HG03460 (cell line): ENCODE measurements around the gene SLC23A2.

Source experiments
- ATAC-seq: cut with Tn5 transposase; IDR thresholded peaks from one replicate; pipeline ENCODE4 v1.9.1; 2021; ENCODE audit not compliant: unreplicated experiment

SLC23A2 gene

DNA sequence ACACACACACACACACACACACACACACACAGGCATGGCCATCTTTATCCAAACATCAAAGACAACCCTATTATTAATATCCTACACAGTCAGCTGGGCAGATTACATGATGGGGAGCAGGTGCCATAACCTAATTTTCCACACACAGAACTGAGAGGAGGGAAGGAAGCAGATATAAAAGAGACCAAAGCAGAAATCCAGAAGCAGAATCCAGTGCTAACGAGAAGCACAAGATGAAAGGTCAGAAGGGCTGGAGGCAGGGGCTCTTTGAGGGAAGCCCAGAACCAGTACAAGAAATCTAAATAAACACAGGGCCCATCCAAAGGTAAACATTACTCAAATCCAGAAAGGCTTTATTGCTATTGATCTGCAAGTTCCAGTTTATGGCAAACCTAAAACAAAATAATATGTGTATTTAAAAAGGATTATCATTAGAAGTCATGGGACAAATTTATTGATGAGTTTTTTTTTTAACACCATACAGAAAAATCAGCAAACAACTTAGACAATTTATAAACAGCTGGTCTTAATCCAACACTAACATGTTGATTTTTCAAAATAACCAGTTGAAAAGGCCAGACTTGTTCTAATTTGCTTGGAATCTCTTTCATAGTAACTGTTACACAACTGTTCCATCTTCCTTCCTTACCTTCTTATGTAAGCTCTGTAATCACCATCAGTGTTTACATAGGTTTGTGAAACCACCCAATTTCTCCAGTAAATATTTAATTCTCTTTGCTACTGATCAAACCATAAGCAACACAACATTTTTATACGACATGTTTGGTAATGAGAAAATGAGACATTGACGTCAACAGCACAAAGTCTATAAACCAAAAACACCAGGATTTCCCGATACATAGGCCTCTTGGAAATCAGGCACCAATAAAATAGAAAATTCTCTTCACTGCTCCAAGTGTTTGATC lies 34.2 kb downstream of the SLC23A2 start:
- no peak for ATAC-seq

DNA sequence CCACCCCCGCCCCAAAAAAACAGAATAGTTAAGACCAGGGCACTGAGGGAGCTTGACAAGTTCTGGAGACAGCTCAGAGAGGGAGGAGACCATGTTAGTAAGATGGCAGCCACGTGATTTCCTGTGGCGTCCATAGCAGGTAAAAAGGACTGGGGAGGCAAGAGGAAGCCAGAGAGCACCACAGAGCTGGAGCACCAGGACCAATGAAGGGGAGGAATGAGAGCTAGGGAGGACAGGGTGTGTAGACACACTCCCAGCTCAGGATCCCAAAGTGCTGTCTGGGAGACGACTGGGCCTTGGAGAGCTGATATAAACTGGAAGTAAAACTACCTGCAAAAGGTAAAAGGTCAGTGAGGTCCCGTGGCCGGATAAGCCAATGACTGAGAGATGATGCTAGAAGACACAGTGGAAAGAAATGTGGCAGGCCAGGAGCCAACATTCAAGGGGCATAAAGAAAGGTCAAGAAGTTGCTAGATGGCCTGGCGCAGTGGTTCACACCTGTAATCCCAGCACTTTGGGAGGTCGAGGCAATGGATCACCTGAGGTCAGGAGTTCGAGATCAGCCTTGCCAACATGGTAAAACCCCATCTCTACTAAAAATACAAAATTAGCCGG lies 39.0 kb downstream of the SLC23A2 start:
- ATAC-seq = no peak

DNA sequence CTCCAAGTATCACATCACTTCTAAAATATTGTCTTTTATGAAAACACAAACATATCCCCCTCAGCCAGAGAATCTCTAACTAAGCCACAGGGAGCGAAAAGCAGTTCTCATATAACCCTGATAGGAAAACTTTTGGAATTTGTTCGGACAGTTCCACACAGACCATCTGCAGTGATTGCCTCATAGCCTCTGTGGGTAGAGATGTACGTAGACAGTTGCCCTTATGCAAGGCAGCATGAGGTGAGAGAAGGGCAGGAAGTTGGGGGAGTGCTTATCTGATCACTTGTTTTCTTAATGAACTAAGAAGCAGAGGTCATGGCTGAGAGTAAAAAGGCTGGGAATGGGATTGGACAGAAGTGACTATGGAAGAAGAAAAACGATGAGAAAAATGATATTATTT lies 39.6 kb downstream of the SLC23A2 start:
- ATAC-seq = no peak

DNA sequence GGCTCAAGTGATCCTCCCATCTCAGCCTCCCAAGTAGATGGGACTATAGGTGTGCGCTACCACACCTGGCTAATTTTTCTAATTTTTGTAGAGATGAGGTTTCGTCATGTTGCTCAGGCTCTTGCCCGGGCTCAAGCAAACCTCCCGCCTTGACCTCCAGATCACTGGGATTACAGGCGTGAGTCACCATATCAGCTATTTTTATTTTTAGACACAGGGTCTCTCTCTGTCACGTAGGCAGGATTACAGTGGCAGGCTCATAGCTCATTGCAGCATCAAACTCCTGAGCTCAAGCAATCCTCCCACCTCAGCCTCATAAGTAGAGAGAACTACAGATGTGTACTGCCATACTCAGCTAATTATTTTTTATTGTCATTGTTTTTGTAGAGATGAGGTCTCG lies 41.7 kb downstream of the SLC23A2 start:
- no peak for ATAC-seq

DNA sequence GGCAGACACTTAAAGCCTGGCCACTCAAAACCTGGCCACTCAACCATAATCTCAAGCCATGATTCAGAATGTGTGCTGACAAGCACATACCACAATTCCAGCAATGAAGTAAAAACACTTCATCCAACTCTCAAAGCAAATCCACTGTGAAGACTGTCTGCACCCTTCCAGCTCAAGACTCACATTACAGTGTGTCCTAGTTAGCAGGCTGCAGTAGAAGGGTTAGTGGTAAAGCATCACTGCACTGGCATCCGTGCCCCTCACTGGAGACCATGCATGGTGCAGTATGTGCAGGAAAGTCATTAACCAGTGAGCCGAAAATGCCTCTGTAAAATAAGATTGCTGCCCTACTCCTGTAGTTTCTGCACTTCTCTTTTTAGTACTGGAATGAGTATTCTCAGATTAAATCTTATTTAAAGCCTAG lies 43.4 kb downstream of the SLC23A2 start:
- ATAC-seq = no peak

DNA sequence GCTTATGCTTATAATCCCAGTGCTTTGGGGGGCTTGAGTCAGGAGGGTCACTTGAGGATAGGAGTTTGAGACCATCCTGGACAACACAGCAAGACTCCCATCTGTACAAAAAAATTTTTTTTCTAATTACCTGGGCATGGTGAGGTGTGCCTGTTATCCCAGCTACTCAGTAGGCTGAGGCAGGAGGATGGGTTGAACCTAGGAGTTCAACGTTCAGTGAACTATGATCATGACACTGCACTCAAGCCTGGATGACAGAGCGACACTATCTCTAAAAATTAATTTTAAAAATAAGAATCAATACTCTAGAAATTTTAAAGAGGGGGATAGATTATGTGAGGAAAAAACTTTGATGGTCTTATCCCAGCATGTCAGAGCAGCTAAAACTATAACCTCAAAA lies 44.1 kb downstream of the SLC23A2 start:
- no peak for ATAC-seq

DNA sequence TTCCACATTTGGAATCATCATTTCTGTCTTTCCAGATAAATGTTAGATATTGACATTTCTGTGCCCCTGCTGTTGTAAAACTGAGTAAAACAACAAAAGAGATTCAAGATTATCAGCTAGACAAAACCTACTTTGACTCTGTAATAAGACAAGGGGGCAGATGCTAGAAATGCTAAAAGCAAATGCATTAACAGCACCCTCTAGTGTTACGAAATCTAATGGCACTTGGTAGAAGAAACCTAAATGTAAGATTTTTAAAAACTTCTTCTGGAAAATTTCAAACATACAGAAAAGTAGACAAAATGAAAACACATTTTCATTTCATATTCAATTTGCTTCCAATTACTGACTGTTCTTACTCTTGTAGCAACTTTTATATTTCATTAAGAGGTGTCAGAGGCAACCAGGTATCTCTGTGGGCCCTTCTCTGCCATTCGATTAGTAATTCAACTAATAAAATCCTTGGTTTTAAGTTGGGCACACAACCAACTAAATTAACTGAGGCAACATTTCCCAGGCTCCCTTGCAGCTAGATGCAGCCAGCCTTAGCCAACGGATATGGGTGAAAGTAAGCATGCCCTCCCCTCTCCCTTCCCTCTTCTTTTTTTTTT lies 45.0 kb downstream of the SLC23A2 start:
- no peak for ATAC-seq

DNA sequence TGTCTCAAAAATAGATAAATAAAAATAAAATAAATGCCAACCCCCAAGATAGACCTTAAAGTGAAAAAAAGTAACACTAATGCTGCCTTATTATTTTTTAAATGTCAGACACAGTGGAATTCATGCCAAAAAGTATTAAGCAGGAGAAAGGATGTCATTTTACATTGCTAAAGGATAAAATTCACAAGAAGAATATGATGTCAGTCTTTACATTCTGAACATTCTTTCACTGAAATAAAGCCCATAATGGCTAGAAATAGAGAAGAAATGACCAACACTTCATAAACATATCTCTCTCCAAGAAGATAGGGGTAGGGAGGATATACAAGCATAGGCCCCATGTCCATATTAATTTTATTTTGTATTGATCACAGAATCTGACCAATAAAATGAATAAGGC lies 47.4 kb downstream of the SLC23A2 start:
- ATAC-seq = no peak

DNA sequence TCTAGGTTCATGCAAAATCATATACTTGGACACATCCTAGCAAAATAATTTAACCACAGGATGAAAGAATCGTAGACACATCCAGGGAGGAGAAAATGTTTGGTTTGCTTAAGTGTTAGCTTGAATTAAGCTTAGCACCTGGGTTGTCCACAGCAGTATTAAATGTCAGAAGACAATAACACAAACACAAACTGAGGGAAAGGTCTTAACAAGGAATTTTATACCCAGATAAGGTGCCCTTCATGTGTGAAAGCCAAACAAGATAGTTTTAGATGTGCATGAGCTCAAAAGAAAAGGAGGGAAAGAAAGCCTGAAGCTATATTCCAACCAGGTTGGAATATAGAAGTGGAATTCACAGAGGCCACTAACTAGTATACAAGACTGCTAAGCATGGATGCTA lies 49.1 kb downstream of the SLC23A2 start:
- ATAC-seq = no peak

DNA sequence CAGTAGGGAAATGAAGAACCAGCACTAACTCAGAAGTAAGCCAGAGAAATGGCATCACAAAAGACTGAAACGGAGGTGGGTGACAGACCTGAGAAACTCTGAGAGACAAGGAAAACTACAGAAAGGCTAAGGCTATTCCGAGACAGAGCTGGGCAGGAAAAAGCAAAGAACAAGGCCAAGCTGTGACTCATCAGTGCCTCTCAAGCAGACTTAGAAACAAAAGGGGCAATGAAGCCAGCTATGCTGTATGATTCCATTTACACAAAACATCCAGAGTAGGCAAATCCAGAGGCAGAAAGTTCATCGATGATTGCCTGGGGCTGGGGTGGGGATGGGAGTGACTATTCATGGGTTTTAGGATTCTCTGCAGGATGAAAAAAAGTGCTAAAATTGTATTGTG lies 50.0 kb downstream of the SLC23A2 start:
- no peak for ATAC-seq

DNA sequence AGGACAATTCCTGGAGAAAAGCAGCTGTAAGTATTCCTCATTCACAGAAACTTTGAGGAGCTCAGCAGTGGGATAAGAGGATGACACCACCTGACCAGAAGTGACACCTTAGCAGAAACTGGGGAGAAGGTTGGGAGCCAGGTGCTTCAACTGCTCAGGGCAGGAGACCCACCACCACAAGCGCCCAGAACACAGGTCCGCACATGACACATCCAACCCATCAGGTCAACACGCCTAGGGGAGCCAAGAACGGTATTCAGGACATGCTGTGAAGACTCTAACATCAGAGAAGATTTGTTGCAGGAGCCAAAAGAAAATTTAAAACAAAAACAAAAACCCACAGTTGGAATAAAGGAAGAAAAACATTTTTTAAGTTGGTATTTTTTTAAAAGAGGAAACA lies 50.5 kb downstream of the SLC23A2 start:
- no peak for ATAC-seq

DNA sequence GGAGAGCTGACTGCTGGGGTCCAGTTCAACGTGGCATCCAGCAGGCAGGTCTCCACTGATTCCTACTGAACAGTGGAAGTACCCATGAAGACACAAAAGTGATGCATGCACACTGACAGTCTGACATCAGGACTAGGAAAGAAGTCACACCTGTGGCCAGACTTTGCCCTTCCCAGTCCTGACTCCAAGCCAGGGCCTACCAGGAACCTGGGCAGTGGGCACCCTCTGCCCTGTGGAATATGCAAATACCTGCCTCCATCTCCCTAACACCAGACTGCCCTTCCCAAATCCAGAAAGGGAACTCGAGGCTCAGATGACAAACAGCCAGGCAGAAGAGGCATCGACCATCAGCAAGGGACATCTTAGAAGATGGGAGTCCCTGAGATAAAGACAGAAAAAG lies 50.9 kb downstream of the SLC23A2 start:
- ATAC-seq = no peak

DNA sequence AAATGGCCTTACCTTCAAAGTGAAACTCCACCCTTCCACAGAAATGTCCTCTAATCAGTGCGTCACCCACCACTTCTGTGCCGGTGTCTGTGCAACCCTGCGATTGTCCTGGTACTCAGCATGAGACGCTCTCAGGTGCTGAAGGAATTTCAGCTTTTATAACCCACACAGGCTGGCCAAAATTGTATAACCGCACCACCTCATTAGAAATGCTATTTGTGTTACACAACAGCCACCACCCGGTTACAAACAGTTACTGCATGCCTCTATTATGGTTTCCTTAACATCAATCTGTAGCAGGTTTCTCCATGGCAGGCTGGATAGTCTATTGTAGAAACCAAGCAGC lies 51.5 kb downstream of the SLC23A2 start:
- peak; percentile 73 for ATAC-seq

DNA sequence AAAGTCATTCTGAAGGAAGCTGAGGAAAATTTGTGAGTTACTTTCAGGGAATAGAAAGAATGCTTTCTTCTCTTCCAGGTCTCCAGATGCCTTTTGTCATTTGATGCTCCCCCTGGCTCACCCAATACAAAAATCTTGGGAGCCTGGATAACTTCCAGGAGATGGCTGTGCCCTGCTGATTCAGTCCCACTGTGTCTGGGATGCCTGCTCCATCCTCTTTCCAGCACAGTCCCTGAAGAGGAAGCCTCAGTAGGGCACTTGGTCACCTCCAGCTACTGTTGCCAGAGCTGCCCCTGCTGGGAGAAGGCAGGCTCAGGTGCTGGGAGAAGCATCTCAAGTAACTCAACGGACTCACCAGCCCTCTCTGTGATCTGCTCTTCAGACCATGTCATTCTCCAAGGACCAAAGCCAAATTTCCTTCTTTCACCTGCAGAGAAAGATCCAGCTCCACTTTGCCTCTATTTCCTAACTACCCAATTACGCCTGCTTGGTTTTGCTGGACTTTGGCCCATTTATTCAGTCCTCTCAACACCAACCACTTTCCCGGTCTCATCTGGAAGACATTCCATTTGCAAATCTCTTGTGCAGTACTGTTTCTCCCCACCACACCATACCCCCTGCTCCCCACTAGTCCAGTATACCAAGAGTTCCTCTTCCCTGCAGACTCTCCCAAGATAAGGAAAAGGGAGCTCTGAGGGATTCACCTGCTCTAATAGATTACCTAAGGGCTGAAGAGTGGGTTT lies 53.3 kb downstream of the SLC23A2 start:
- no peak for ATAC-seq

DNA sequence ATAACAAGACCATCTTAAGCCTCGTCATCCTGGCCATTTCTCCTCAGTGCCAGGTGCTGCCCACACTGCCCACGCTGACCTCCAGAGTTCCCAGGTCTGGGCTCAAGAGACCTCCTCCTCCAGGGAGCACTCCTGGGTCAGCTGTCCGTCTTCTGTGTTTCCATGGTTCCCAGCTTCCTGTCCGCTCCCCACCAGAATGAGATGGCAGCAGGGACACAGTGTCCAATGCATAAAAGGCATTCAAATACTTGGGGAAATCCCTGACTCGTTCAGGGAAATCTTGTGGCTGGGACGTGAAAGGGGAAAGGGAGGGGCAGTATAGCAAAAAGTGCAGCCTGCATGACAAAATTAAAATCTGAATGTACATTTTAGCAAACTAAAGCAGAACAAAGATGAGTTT lies 54.3 kb downstream of the SLC23A2 start:
- ATAC-seq = no peak

DNA sequence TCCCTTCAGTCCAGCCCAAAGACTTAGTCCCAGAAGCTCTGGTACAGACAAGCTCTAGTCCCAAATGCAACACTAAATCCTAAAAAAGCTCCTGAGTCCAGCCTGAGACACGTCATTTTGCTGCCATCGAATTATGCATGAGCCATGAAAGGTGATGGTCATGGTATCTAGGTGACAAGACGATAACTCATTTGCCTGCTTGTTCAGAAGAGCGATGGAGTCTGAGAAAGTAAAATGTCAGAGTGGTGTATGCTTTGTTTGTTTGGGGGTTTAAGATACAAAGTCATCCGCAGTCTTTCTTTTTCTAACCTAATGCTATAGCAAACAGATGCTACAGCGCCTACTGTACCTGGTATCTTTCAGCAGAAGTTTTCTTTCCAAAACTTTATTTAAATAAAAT lies 54.7 kb downstream of the SLC23A2 start:
- no peak for ATAC-seq

DNA sequence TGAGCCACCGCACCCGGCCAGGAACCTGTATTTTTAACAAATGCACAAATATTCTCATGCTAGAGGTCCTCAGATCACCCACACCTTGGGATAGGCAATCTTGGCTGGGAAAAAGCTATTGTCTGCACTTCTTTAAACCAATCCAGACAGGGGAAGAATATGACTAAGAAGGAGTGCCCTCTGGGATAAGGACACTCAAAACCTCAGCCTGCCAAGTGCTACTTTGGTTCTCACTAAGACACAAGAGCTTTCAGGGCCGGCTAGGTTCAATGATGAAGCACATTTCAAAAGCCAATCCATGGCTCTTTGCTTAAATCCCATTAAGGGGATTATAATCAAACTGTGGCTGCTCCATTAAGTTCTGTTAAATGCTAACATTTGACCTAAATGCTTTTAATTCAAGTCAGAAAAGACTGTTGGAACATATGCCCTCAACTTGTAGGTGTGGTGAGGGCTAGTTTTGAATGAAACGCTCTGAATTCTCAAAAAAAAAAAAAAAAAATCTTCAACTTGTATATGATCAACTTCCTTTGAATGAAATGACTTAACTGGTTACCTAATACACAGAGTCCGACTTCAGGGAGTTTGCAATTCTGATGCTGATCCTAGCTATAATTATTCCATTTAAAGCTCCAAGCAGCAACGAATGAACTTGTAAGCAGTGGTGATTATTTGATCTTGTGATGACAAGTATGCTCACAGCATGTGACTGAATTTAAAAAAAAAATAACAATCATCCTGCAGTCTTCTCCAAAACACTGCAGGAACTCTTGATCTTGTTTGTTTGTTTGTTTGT lies 56.6 kb downstream of the SLC23A2 start:
- no peak for ATAC-seq

DNA sequence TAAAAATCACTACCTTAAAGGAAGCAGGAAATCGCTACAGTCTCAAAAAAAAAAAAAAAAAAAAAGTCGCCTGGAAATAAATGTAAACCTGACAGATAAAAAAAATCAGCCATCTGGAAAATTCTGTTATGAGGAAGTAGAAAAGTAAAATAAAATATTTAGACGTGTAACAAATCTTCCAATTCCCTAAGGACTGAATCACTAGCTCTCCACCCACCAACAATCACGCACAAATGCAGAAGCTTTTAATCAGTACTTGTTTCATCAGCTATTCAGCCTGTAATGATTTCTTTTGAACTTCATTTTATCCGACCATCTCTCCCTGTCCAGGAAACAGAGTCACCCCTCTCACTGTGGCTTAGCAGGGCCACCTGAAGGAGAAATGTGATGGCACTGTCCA lies 59.0 kb downstream of the SLC23A2 start:
- ATAC-seq = no peak

DNA sequence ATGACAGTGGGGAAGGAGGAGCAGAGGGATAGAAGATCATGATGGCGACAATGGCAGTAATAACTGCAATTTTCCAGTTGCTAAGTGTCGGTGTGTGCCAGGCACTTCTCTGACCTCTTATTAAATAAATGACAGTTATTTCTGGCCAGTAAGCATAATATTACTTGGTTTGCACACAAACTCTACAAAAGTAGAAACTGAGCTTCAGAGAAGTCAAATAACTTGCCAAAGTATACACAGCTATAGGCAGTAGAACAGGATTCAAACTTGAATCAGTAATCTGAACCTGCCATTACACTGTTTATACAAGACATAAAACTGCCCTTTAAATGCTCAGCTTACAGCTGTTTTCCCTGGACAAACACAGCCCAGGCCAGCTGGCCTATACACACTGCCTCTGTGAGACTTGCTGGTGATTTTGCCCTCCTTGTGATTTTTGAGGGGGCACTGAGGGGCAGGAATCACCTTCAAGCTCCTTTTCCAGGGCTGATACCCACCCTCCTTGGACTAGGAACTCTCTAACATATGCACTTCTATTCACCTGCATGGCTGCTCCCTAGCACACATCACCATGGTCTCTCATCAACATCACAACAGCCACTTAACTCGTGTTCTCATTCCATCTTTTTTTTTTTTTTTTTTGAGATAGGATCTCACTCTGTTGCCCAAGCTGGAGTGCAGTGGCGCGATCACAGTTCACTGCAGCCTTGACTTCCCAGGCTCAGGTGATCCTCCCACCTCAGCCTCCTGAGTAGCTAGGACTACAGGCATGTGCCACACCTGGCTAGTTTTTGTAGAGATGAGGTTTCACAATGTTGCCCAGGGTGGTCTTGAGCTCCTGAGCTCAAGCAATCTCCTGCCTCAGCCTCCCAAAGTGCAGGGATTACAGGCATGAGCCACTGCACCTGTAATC lies 63.6 kb downstream of the SLC23A2 start:
- no peak for ATAC-seq
